Myocyte (in vitro differentiated cells): ENCODE results near the gene GTF2H1. TPM values are rescaled to one million over a fixed set of nuclear protein-coding genes. Genes with fewer than 3 reads are reported as not detected.
"Not testable (repeated sequence)": the region's sequence is repeated elsewhere in the genome, so short reads cannot be mapped to it uniquely, and the experiment has no call there.

ENCODE experiments used
- DNase-seq: peaks from one replicate; pipeline ENCODE4 v3.0.0-alpha.2; 2012; ENCODE audit warnings: low read depth
- total RNA-seq: library from RNA; depleted of rRNA; stranded (reverse); fragments of >200 nt; gene quantifications from 2 replicates; pipeline ENCODE4 v1.2.3, GENCODE V29; 2014

The GTF2H1 gene
- total RNA-seq, 1 donor from 2014 or later = 77.4 TPM

DNA sequence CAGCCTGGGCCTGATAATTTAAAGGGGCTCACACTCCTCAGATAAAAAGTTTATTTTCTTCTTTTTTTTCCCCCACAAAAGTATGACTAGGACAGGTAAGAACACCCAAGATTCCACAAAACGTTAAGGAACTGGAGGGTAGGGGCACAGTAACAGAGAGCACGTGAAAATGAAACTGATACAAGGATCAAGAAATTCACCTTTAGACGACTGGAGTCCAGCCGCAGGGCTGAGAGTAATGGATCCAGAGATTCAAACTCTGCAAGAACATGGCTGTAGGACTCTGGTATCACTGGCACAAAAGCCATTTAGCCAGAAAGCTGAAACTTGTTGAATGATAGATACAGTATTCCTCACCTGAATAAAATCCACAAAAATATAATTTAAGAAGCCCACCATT, 4.8 kb upstream of the GTF2H1 start:
- no peak for DNase-seq

DNA sequence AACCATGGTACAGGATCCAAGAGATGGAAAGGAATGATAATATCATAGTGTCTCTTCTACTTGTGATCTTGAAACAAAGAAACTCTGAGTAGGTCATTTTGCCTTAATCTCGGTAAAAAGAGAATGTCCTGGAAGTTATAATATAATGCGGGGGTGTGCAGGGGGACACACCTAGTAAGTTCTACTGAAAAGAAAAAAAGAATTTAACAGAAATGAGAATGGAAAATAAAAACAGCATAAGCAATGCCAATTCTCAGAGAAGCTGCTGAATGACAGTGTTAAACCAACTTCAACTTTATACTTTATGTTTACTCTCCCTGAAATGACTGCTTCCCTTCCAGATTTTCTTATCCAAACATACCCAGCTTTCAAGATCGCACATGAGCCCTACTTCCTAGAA, 2.5 kb upstream of the GTF2H1 start:
- no peak for DNase-seq

DNA sequence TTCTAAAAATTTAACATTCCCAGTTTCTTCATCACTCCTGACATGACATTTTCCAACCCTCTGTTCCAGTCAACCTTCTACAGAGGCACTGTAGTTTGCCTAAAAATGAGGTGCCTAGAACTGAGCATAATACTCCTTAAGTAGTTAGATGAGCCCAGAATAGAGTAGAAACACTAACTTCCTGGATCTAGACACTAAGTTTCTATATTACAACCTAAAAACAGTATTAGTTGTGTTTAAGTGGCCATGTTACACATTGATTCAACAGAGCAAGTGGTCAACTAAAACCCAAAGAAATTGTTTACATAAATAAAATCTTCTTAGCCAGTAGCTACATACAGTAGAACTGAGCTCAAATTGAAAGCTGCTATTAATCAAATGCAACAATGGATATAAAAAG, 1.8 kb upstream of the GTF2H1 start:
- DNase-seq = no peak

DNA sequence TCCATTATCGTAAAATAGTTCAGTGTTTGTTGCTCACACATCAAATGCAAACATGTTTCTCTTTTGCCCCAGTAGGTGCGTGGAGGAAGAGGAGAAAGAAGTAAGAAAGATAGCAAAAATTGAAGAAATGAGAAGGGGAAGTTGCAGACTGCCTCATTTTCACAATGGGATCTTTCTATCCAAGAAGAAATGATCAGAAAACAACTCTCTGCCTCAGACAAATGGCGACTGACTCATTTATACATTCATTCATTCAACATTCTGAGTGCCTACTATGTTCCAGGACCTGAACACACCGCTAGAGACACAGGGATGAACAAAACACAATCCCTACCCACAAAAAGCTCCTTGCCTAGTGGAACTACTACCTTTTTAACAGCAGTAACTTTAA, 794 bp upstream of the GTF2H1 start:
- no peak for DNase-seq

DNA sequence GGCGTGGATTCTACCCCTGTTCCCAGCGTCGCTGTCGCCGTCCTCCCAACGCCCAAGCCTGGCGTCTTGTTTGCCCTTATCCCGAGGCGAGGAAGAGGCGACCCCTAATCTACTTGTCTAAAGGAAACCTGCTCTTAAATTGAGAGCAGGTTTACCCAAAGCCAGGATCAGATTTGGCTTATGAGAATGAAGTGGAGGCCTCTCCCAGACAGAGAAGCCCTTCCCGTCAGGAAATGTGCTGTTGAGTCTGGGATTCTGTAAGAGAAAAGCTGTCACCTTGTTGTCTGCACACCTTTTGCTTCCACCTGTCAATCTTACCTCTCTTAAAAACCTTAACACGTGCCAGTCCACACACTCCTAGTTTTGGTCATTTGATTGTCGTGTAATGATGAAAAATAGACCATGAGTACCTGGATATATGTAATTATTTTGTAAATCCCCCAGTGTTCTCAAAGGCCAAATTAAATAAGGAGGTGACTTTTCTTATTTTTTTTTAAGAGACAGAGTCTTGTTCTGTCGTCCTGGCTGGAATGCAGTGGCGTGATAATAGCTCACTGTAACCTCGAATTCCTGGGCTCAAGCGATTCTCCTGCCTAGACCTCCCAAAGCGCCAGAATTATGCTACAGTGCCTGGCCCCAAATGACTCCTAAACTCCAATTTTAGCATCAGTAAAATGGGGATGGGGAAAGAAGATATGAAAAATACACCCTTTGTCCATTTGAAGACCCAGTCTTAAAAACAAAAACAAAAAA, 627 bp downstream of the GTF2H1 start:
- DNase-seq = no peak

DNA sequence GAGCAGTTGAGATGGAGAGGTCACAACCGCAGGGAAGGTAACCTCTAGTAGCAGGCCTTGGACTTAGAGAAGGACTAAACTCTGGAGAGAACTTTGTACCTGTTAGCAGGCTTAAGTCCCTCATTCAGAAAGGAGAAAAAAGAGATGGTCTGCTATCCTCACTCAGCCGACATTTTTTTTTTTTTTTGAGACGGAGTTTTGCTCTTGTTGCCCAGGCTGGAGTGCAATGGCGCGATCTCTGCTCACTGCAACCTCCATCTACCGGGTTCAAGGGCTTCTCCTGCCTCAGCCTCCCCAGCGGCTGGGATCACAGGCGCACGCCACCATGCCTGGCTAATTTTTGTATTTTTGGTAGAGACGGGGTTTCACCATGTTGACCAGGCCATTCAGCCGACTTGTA, 1.5 kb downstream of the GTF2H1 start:
- not testable (repeated sequence) for DNase-seq

DNA sequence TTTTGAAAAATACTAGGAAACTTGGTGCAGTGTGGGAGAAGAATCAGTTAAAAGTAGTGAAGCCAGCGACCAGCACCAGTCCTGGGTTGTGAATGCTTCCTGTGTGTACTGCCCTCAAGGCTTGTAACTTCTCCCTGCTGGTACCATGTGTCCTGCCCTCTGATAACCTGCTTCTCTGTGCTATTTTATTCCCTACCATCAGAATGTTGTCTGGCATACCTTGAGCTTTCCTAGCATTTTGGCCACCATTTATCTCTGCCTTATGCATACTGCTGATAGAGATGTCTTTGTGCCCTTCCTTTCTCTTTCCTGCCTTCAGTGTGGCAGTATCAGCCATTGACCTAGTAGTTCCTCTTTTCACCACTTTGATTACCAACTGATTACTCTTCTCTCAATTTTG, 2.0 kb downstream of the GTF2H1 start:
- DNase-seq = no peak

DNA sequence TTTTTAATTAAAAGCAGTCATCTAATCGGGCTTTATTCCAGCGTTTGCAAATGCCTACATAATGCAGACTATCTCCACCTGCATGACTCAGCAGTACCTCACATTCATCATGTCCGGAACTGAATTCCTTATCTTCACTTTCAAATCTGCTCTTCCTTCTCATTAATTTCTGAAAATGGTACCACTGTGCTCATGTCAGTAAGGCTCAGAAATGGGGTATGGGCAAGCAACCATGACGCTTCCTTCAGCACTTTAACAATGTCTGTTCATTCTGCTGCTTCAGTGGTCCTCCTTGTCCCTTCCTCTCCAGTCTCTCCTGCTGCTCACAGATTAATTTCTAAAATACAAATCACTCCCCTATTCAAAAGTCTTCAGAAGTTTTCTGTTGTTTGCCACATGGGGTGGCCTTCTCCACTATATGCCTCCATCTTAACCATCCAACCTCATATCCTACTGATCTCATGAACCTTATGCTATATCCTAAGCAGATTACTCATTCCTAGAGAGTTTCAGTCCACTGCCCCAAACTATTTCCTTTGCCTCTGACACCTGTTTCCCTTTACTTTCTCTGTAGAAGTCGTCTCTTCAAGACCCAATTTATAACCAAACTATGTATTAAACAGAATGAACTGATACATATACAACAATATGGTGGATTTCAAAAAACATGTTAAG, 7.0 kb downstream of the GTF2H1 start:
- no peak for DNase-seq

DNA sequence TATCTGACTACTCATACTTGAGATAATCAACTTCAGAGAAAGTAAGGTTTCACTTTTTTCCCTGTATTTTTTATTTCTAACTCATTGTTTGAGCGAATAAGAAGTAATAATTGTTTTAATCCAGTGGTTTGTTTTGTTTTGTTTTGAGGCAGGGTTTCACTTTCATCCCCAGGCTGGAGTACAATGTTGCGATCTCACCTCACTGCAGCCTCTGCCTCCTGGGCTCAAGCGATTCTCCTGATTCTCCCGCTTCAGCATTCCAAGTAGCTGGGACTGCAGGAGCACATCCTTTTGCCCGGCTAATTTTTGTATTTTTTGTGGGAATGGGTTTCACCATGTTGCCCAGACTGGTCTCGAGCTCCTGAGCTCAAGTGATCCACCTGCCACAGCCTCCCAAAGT, 8.6 kb downstream of the GTF2H1 start:
- no peak for DNase-seq

DNA sequence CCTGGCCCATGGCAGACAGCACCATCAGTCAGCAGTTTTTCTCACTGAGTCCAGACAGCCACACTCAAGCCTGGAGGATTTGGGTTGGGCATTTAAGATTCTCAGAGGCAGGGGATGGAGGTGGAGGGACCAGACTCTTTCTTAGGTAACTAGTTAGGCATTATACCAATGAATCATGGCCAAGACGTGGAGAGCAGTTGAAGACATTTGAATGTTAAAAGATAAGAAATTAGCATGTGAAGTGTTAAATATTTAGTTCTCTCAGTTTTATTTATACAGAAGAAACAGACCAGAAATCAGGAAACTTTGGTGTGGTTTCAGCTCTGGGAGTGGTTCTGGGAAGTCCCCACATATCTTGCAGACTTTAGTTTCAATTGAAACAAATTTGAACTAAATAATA, 9.9 kb downstream of the GTF2H1 start:
- no peak for DNase-seq

DNA sequence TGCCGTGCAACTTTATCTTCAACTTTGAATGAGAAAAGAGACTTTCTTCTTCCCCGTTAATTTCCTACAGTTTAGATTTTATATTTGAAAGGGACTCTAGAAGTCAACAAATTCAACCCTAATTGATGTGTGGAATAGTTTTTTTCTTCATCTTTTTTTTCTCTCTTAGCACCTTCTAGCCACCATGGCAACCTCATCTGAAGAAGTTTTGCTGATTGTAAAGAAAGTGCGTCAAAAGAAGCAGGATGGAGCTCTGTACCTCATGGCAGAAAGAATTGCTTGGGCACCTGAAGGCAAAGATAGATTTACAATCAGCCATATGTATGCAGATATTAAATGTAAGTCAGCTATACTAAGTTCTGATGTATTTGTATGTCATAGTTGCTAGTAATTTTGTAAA, 10.5 kb downstream of the GTF2H1 start:
- DNase-seq = no peak

DNA sequence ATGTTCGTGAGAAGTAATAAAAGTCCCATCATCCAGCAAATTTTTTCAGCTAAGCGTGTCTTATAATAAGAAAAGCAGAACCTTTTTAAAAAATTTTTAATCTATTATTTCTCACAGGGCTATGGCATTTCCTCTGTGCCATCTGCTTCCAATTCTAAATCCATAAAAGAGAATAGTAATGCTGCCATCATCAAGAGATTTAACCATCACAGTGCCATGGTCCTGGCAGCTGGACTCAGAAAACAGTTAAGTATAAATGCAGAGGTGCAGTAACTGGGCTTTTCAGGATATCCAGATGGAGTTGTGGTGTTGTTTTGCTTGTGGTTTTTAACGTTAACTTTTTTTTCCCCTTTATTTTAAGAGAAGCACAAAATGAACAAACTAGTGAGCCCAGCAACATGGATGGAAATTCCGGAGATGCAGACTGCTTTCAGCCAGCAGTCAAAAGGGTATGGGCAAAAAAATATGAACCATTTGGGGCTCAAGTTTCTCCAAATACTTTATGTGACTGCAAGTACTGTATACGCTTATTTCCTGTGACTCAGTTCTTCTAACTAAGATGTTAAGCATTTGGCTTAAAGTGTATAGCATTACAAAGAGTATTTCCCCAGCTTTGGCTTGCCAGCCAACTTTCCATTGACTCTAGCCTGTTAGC, 25.2 kb downstream of the GTF2H1 start:
- DNase-seq = no peak

DNA sequence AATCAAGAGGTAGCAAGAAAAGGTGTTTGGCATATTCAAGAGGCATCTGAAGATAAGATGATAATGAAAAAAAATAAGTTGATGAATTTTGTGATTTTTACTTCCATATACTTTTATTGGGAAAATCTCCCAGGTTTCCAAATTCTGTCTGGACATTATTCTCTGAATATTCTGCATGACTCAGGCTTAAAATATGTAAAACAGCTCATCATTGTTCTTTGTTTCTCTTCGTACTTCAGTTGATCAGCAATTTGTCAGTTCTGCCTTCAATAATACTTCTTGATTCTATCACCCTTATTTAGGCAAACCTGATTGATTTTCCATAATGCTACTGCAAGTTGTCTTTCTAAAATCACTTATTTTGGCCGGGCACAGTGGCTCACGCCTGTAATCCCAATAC, 30.2 kb downstream of the GTF2H1 start:
- DNase-seq = no peak

DNA sequence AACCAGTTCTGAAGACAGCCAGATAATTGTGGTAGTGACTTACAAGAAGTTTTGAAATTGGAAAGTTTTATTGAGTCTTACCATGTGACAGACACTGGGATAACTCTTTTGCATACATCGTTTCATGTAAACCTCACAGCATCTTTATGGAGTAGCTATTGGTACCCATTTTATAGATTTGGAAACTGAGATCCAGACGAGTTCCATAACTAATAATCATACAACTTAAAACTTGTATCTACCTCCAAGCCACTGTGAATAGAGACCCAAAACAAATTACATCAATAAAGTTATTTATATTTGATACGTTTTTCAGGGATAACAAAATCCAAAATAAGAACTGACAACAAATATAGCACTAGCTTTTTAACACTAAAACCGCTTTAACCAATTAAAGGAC, 36.3 kb downstream of the GTF2H1 start:
- no peak for DNase-seq

DNA sequence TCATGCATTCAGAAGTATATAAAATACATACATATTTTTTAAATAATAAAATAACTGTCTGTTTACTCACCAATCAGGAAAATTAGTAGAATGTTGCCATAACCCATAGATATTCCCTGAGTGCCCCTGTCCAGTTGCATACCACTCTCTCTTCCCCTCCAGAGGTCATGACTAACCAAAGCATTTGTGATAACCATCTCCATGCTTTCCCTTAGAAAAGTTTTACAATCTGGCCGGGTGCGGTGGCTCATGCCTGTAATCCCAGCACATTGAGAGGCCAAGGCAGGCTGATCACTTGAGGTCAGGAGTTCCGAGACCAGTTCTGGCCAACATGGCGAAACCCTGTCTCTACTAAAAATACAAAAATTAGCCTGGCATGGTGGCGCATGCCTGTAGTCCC, 38.8 kb downstream of the GTF2H1 start:
- DNase-seq = no peak

DNA sequence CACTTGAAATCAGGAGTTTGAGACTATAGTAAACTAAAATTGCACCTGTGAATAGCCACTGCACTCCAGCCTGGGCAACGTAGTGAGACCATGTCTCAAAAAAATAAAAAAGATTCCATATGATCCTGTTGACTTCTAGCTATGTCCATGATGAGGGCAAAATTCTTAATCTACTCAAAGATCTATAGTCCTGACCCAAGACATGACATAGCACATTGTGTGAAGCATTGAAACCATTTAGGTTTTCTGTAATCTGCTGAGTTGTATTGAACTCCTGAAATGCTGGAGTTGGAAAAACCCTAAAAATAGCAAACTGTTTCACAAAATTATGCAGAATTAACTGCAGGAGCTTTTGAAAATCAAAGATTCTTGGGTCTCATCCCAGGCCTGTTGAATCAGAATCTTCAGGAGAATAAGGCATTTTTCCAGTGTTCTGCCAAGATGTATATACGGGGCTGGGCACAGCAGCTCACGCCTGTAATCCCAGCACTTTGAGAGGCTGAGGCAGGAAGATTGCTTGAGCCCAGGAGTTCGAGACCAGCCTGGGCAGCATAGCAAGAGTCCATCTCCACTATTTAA, 42.2 kb downstream of the GTF2H1 start:
- DNase-seq = no peak

DNA sequence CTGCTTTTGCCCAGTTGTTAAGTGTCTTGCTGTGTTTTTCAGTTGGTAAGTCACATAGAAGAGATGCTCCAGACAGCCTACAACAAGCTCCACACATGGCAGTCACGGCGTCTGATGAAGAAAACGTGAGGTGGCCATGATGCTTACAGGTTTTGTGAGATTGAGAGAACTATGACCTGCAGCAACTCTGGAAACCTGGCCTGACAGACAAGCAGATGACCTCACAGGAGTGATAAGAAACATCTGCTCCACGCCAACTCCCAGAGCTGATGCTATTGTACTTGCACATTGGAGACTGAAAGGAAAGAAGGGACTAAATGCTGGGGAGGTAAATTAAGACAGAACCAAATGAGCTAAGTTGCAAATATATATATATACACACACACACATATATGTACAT, 43.4 kb downstream of the GTF2H1 start:
- no peak for DNase-seq

DNA sequence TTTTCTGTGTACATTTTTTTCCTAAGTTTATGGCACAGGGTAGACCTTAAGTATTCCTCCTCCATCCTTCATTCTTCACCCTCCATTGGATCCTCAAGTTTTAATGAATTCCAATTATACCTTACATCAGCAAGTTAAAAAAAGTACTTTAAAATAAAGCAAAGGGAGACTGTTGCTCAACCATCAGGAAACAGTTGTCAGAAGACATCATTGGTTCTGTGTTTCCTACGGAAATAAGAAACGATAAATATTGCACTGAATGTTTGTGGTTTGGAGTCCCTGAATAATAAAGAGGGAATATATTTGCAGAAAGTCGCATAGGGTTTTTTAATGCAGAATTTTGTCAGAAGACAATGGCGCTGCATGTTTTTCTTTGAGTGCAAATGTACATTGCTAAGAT, 43.9 kb downstream of the GTF2H1 start:
- DNase-seq = no peak

DNA sequence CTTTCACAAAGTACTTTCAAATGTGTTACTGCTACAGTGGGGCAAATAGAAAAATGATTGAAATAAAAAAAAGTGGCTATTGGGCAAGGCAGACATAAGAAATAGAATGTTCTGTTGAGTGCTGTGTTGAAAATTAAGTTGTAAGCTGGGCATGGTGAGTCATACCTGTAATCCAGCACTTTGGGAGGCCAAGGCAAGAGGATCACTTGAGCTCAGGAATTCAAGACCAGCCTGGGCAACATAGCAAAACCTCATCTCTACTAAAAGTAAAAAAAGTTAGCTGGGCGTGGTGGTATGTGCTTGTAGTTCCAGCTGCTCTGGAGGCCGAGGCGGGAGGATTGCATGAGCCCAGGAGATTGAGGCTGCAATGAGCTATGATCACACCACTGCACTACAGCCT, 45.1 kb downstream of the GTF2H1 start:
- no peak for DNase-seq

DNA sequence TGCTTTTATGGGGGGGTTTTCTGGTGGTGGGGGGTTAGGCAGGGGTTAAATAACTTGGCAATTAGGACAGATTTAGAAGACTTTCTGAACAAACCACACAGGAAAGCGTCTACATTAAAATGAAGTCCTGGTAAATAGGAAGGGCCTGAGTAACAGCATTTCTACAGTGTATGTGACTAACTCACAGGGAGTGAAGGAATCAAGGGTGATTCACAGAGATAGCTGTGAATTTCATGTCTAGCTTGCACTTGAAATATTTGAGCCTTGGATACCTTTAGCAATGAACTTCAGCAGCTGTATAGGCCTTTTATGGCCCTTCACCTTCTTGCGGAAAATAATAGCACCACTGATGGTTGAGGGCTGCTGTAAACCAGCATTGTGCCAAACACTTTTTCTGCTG, 45.9 kb downstream of the GTF2H1 start:
- no peak for DNase-seq

DNA sequence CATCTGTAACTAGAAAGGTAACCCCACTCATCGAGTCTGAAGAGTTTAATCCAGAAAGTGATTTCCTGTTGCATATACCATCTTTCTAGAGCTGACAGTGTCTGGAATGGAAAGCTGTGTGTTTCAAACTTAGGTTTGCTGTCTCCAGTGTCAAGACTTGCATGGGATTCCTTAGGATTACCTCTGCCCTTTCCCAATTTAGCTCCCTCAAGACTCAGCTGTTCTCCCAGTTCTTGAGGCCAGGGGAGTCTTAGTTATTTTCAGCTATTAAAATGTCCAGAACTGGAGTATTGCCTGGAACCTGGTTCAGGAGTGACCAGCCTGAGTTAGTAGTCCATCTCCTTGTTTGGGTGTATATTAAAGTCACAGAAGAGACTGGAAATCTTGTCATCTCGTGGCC, 47.0 kb downstream of the GTF2H1 start:
- DNase-seq = peak; percentile 57

DNA sequence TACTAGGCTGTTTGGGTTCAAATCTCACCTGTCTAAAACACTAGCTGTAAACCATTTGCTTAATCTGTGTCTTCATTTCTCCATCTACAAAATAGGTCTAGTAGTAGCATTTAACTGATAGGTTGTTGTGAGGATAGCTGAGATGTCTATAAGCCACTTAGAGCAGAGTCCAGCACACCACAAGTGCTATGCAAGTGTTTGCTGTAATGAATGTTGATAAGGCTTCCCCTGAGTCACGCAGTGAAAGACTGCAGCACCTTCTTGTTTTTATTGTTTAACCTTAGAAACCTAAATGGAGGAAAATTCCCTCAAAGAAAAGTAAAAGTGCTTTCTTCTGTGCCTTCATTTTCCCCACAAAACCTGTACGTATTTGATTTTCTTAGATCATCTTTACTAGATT, 48.9 kb downstream of the GTF2H1 start:
- no peak for DNase-seq
